MCF 10A (cell line): ENCODE results near the gene STXBP5. TPM values are rescaled to one million over a fixed set of nuclear protein-coding genes. Genes with fewer than 3 reads are reported as not detected.

Source experiments
- BruUV-seq: library from RNA; stranded (reverse); fragments of 400-500 nt; replicated peaks from 2 replicates; lab custom pipeline; 2021; lab: Mats Ljungman, UMichigan
- CTCF ChIA-PET: fragments of 300-600 bp; sonication (Branson Sonifier 250); formaldehyde crosslinking; extraction: SDS; loops from one replicate; lab custom pipeline; 2021; ENCODE audit warnings: antibody characterized with exemption, inconsistent platforms; lab: Yijun Ruan, JAX
- POLR2A ChIA-PET: fragments of 300-600, 350-650 bp; sonication (Branson Sonifier 250); formaldehyde crosslinking; extraction: SDS; loops from one replicate; lab custom pipeline; 2020; ENCODE audit warnings: antibody characterized with exemption, inconsistent platforms; lab: Yijun Ruan, JAX
- DNase-seq: peaks from one replicate; pipeline ENCODE4 v3.0.0-alpha.2; 2018; ENCODE audit not compliant: unreplicated experiment
- H3K27ac Mint-ChIP-seq: one replicate; pipeline ENCODE4 v1.8.0; 2022; ENCODE audit warnings: mild to moderate bottlenecking, low read depth, mixed read lengths; ENCODE audit not compliant: unreplicated experiment
- H3K27me3 Mint-ChIP-seq: one replicate; pipeline ENCODE4 v1.8.0; 2022; ENCODE audit warnings: mixed read lengths; ENCODE audit not compliant: insufficient read depth, unreplicated experiment
- H3K36me3 Mint-ChIP-seq: one replicate; pipeline ENCODE4 v1.8.0; 2022; ENCODE audit warnings: mild to moderate bottlenecking, moderate library complexity, mixed read lengths; ENCODE audit not compliant: insufficient read depth, unreplicated experiment
- H3K4me1 Mint-ChIP-seq: one replicate; pipeline ENCODE4 v1.8.0; 2022; ENCODE audit warnings: mixed read lengths; ENCODE audit not compliant: insufficient read depth, unreplicated experiment
- H3K4me3 Mint-ChIP-seq: one replicate; pipeline ENCODE4 v1.8.0; 2022; ENCODE audit warnings: mild to moderate bottlenecking, moderate library complexity, mixed read lengths; ENCODE audit not compliant: unreplicated experiment
- H3K9me3 Mint-ChIP-seq: one replicate; pipeline ENCODE4 v1.8.0; 2022; ENCODE audit warnings: mixed read lengths; ENCODE audit not compliant: unreplicated experiment
- CTCF ChIP-seq: fragments of 200-600 bp; IDR thresholded peaks from one replicate; pipeline ENCODE4 v1.8.0; 2022; ENCODE audit warnings: antibody characterized with exemption, mild to moderate bottlenecking; ENCODE audit not compliant: unreplicated experiment
- intact Hi-C: fragments of 100-400 bp; cut with micrococcal nuclease; formaldehyde crosslinking; loops from 2 replicates; pipeline ENCODE4 v1.14.1; 2022
- total RNA-seq: library from RNA; stranded (reverse); gene quantifications from 2 replicates; pipeline ENCODE4 v1.2.3, GENCODE V29; 2022

The STXBP5 gene
- total RNA-seq, 1 experiment from 2014 or later: 38.5 TPM

DNA sequence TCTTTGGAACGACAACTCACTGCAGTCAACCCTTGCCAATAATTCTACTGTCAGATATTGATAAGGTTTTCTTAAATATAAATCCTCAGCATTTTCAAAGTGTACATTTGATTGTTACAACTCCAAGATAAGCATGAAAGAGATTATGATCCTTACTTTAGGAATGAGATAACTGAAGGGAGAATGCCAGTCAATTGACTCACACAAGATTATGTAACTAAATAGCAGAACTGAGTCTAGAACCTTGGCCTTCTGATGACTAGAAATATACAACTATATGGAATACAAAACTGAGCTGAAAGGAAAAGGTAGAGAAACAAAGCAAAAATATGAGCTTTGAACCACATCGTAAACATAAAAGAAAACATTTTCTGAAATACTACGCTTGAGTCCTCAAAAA is 26.9 kb upstream of the STXBP5 start:
- intact Hi-C loops: no loop called here
- Mint-ChIP-seq H3K27ac (no peak overlapping the region), H3K9me3 (no peaks in the 10 kb centered on the region)

DNA sequence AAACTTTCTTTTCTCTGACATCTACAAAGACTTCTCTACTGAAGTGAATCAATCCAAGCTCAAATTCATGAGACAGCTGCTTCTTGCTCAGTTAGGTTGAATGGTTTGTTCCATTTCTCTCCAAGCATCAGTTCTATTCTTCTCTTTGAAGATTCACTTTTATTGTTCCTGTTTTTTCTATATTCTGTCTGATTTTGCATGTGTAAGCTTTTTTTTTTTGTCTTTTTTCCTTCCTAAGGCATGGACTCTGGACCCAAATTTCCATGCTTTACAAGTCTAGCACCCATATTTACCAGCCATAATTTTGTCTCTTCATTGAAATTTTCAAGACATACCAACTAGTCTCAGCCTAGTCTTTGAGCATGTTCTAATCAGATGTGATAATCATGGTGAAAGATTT is 25.9 kb upstream of the STXBP5 start:
- Mint-ChIP-seq H3K9me3 (no peaks in the 10 kb centered on the region), H3K4me3 (no peak overlapping the region), H3K27ac (no peak overlapping the region), H3K4me1 (no peaks in the 10 kb centered on the region), H3K27me3 (no peaks in the 10 kb centered on the region), H3K36me3 (no peaks in the 10 kb centered on the region)
- BruUV-seq: no TSS peak
- ChIA-PET CTCF (no interaction called here), POLR2A (interaction anchor here (0.6 to 3.2 kb wide), 4 partner anchors 8 to 150 kb away, joined by 3 to 7 read pairs (median 4); no protein-coding TSS in a partner anchor)
- no peak for TF ChIP-seq CTCF
- DNase-seq: no peak
- intact Hi-C loops: no loop called here

More for the DNA sequence above, 26.9 kb upstream of the STXBP5 start:
- no peak for DNase-seq
- ChIA-PET CTCF (no interaction called here), POLR2A (interaction anchor here (1.5 to 3.2 kb wide), 3 partner anchors 9 to 25 kb away, joined by 3 to 7 read pairs (median 5); no protein-coding TSS in a partner anchor)
- Mint-ChIP-seq H3K36me3 (no peaks in the 10 kb centered on the region), H3K4me1 (no peaks in the 10 kb centered on the region), H3K4me3 (no peak overlapping the region), H3K27me3 (no peaks in the 10 kb centered on the region)
- BruUV-seq: no TSS peak
- no peak for TF ChIP-seq CTCF

DNA sequence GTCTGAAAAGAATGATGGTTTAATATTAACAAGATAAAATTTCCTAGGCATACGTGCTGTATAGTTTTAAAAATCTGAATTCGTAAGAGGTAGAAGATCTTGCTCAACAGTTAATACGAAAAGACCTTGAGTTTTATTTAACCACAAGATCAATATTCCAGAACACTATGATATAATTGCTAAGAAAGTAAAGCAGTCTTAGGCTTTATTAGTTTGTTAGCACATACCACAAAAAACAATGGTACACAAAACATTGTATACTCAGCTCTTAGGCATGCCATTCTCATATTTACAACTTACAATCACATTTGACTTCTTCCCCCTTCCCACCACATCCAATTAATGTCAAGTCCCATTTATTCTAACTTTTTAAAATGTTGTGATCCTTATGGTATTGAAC is 24.4 kb upstream of the STXBP5 start:
- ChIA-PET CTCF (interaction anchor here (0.7 kb wide), 1 partner anchor 60 kb away, joined by 3 read pairs; no protein-coding TSS in a partner anchor), POLR2A (no interaction called here)
- no peak for TF ChIP-seq CTCF
- Mint-ChIP-seq H3K9me3 (no peaks in the 10 kb centered on the region), H3K27me3 (no peaks in the 10 kb centered on the region), H3K4me3 (no peak overlapping the region), H3K36me3 (no peaks in the 10 kb centered on the region), H3K4me1 (no peaks in the 10 kb centered on the region), H3K27ac (no peak overlapping the region)
- DNase-seq: no peak
- intact Hi-C loops: no loop called here
- no TSS peak for BruUV-seq

DNA sequence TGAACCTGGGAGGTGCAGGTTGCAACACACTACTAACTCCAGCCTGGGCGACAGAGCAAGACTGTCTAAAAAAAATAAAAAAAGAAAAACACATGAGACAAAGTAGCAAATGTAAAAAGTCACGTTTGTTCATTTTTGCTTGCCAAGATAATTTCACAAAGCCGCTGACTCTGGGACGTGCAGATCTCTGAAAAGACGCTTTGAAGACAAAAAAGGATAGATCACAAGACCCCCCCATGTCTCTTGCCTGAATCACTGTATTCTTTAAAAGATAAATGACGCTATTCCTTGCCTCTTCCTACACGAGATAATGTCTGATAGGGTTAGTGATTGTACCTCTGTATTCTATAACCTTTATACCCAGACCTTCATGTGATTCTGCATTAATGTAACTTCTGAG is 23.3 kb upstream of the STXBP5 start:
- no peak for TF ChIP-seq CTCF
- Mint-ChIP-seq H3K9me3 (no peaks in the 10 kb centered on the region), H3K36me3 (no peaks in the 10 kb centered on the region), H3K4me3 (no peak overlapping the region), H3K27me3 (no peaks in the 10 kb centered on the region), H3K27ac (no peak overlapping the region), H3K4me1 (no peaks in the 10 kb centered on the region)
- no peak for DNase-seq
- CTCF ChIA-PET: no interaction called here
- intact Hi-C loops: no loop called here
- BruUV-seq: no TSS peak
- POLR2A ChIA-PET: interaction anchor here (0.7 kb wide), 2 partner anchors 14 to 44 kb away, joined by 4 to 5 read pairs; no protein-coding TSS in a partner anchor
